ENCODE results near the gene CLEC4G.

Gene CLEC4G

GRCh38 chr19:7697721-7698287 lies 34.1 kb downstream of the CLEC4G start:
- H2AFZ ChIP-seq (ENCODE audit: low read length) = no peak overlapping the region
- no peaks in the 10 kb centered on the region for H4K20me1 ChIP-seq (ENCODE audit: insufficient read depth, low read length)
- no peaks in the 10 kb centered on the region for H3K9me2 ChIP-seq (ENCODE audit: low read depth, low read length)
- no peak overlapping the region for H3K27ac ChIP-seq (ENCODE audit: low read depth, low read length, poor library complexity, severe bottlenecking)
- H3K4me2 ChIP-seq (ENCODE audit: low read length) = no peak overlapping the region
- TF ChIP-seq, protein P1, sequence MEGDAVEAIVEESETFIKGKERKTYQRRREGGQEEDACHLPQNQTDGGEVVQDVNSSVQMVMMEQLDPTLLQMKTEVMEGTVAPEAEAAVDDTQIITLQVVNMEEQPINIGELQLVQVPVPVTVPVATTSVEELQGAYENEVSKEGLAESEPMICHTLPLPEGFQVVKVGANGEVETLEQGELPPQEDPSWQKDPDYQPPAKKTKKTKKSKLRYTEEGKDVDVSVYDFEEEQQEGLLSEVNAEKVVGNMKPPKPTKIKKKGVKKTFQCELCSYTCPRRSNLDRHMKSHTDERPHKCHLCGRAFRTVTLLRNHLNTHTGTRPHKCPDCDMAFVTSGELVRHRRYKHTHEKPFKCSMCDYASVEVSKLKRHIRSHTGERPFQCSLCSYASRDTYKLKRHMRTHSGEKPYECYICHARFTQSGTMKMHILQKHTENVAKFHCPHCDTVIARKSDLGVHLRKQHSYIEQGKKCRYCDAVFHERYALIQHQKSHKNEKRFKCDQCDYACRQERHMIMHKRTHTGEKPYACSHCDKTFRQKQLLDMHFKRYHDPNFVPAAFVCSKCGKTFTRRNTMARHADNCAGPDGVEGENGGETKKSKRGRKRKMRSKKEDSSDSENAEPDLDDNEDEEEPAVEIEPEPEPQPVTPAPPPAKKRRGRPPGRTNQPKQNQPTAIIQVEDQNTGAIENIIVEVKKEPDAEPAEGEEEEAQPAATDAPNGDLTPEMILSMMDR (IDR thresholded peaks at IDR 0.05; ENCODE audit: low read length) = no peak
- TF ChIP-seq EZH2 (IDR thresholded peaks at IDR 0.05; ENCODE audit: borderline replicate concordance, low read length) = no peak
- H3K4me3 ChIP-seq (ENCODE audit: low read depth, low read length, poor library complexity, severe bottlenecking) = no peak overlapping the region
- H3F3A ChIP-seq (ENCODE audit: insufficient read depth, low read length) = no peaks in the 10 kb centered on the region
- no peaks in the 10 kb centered on the region for H3K9me3 ChIP-seq (ENCODE audit: low read length)
- H3K27me3 ChIP-seq (ENCODE audit: insufficient read depth, low read length) = peaks cover 6% of the 10 kb centered on the region; the same call in 1 of the 2 replicates
- no peaks in the 10 kb centered on the region for H3K36me3 ChIP-seq (ENCODE audit: insufficient read depth, low read length)
- no peaks in the 10 kb centered on the region for H3K79me2 ChIP-seq (ENCODE audit: insufficient read depth, low read length)
- no peaks in the 10 kb centered on the region for H3K4me1 ChIP-seq (ENCODE audit: insufficient read depth, low read length, severe bottlenecking)
- H3K9ac ChIP-seq (ENCODE audit: low read length) = no peak overlapping the region

- H3K4me1 ChIP-seq (ENCODE audit: insufficient read depth, low read length, severe bottlenecking) = no peaks in the 10 kb centered on the region
- H3K79me2 ChIP-seq (ENCODE audit: insufficient read depth, low read length) = no peaks in the 10 kb centered on the region
- no peaks in the 10 kb centered on the region for H3F3A ChIP-seq (ENCODE audit: insufficient read depth, low read length)
- TF ChIP-seq EZH2 (IDR thresholded peaks at IDR 0.05; ENCODE audit: borderline replicate concordance, low read length) = no peak
- TF ChIP-seq, protein P1 (IDR thresholded peaks at IDR 0.05; ENCODE audit: low read length) = no peak
- H3K9ac ChIP-seq (ENCODE audit: low read length) = no peak overlapping the region
- H3K9me2 ChIP-seq (ENCODE audit: low read depth, low read length) = no peaks in the 10 kb centered on the region
- H3K27me3 ChIP-seq (ENCODE audit: insufficient read depth, low read length) = peaks cover 6% of the 10 kb centered on the region; the same call in 1 of the 2 replicates
- H3K36me3 ChIP-seq (ENCODE audit: insufficient read depth, low read length) = no peaks in the 10 kb centered on the region
- H3K4me3 ChIP-seq (ENCODE audit: low read depth, low read length, poor library complexity, severe bottlenecking) = no peak overlapping the region
- H2AFZ ChIP-seq (ENCODE audit: low read length) = no peak overlapping the region
- no peak overlapping the region for H3K27ac ChIP-seq (ENCODE audit: low read depth, low read length, poor library complexity, severe bottlenecking)
- H4K20me1 ChIP-seq (ENCODE audit: insufficient read depth, low read length) = no peaks in the 10 kb centered on the region
- H3K9me3 ChIP-seq (ENCODE audit: low read length) = no peaks in the 10 kb centered on the region
- no peak overlapping the region for H3K4me2 ChIP-seq (ENCODE audit: low read length)
These were observed 37.4 kb downstream of the CLEC4G start for GRCh38 chr19:7694499-7694898.

- H3K9ac ChIP-seq (ENCODE audit: low read length) = no peak overlapping the region
- no peak overlapping the region for H3K4me3 ChIP-seq (ENCODE audit: low read depth, low read length, poor library complexity, severe bottlenecking)
- peaks cover 5% of the 10 kb centered on the region; the same call in 1 of the 2 replicates for H3K27me3 ChIP-seq (ENCODE audit: insufficient read depth, low read length)
- H3K9me2 ChIP-seq (ENCODE audit: low read depth, low read length) = no peaks in the 10 kb centered on the region
- H4K20me1 ChIP-seq (ENCODE audit: insufficient read depth, low read length) = no peaks in the 10 kb centered on the region
- no peak overlapping the region for H3K27ac ChIP-seq (ENCODE audit: low read depth, low read length, poor library complexity, severe bottlenecking)
- no peak overlapping the region for H2AFZ ChIP-seq (ENCODE audit: low read length)
- H3K4me1 ChIP-seq (ENCODE audit: insufficient read depth, low read length, severe bottlenecking) = no peaks in the 10 kb centered on the region
- H3K4me2 ChIP-seq (ENCODE audit: low read length) = no peak overlapping the region
- no peaks in the 10 kb centered on the region for H3K9me3 ChIP-seq (ENCODE audit: low read length)
- H3K36me3 ChIP-seq (ENCODE audit: insufficient read depth, low read length) = no peaks in the 10 kb centered on the region
- no peaks in the 10 kb centered on the region for H3K79me2 ChIP-seq (ENCODE audit: insufficient read depth, low read length)
- no peaks in the 10 kb centered on the region for H3F3A ChIP-seq (ENCODE audit: insufficient read depth, low read length)
- no peak for TF ChIP-seq EZH2 (IDR thresholded peaks at IDR 0.05; ENCODE audit: borderline replicate concordance, low read length)
- TF ChIP-seq, protein P1 (IDR thresholded peaks at IDR 0.05; ENCODE audit: low read length) = no peak
These were observed 39.4 kb downstream of the CLEC4G start for GRCh38 chr19:7692417-7693088.

Data from OCI-LY1 (cell line).